Anterior cingulate cortex (tissue), 58 donors: ENCODE results near the gene CDKN2B.

Experiments
- DNase-seq, 58 donors: peaks; one replicate each; lab custom pipeline; 2025; lab: John Stamatoyannopoulos, UW

Gene CDKN2B

GRCh38 chr9:22036866-22037626 is 27.9 kb upstream of the CDKN2B start:
- DNase-seq, result no peak

- DNase-seq, result no peak
Observed at GRCh38 chr9:22035591-22036011, 26.5 kb upstream of the CDKN2B start.

GRCh38 chr9:22033012-22033630 is 24.0 kb upstream of the CDKN2B start:
- no peak for DNase-seq

- no peak for DNase-seq
Observed at GRCh38 chr9:22031655-22032411, 22.7 kb upstream of the CDKN2B start.

- no peak for DNase-seq
Observed at GRCh38 chr9:22030101-22030598, 21.0 kb upstream of the CDKN2B start.

- no peak for DNase-seq
Observed at GRCh38 chr9:22029231-22029630, 20.1 kb upstream of the CDKN2B start.

GRCh38 chr9:22028394-22028793 is 19.3 kb upstream of the CDKN2B start:
- DNase-seq, result no peak

- DNase-seq, result no peak
Observed at GRCh38 chr9:22026696-22027095, 17.6 kb upstream of the CDKN2B start.

GRCh38 chr9:22022396-22022795 is 13.3 kb upstream of the CDKN2B start:
- no peak for DNase-seq

GRCh38 chr9:22010866-22011625 is 1.9 kb upstream of the CDKN2B start:
- no peak for DNase-seq

GRCh38 chr9:22009506-22009867 is 382 bp upstream of the CDKN2B start:
- DNase-seq, result no peak

GRCh38 chr9:22008384-22008716 is 755 bp downstream of the CDKN2B start:
- no peak for DNase-seq

- no peak for DNase-seq
Observed at GRCh38 chr9:22005702-22006606, 3.2 kb downstream of the CDKN2B start.

- no peak for DNase-seq
Observed at GRCh38 chr9:22005021-22005701, 3.9 kb downstream of the CDKN2B start.

GRCh38 chr9:22002038-22002437 is 7.1 kb downstream of the CDKN2B start:
- no peak for DNase-seq

GRCh38 chr9:21998026-21998425 is 11.1 kb downstream of the CDKN2B start:
- no peak for DNase-seq

GRCh38 chr9:21997480-21997879 is 11.6 kb downstream of the CDKN2B start:
- DNase-seq, result no peak

GRCh38 chr9:21996858-21997257 is 12.2 kb downstream of the CDKN2B start:
- DNase-seq, result no peak

GRCh38 chr9:21996438-21996837 is 12.7 kb downstream of the CDKN2B start:
- DNase-seq, result no peak
